HG03103 (cell line): Measurements from ENCODE around the gene TMEM220.

ENCODE experiments used
- ATAC-seq: cut with Tn5 transposase; IDR thresholded peaks from one replicate; pipeline ENCODE4 v1.9.1; 2021; ENCODE audit warnings: low read depth; ENCODE audit not compliant: unreplicated experiment

The TMEM220 gene

DNA sequence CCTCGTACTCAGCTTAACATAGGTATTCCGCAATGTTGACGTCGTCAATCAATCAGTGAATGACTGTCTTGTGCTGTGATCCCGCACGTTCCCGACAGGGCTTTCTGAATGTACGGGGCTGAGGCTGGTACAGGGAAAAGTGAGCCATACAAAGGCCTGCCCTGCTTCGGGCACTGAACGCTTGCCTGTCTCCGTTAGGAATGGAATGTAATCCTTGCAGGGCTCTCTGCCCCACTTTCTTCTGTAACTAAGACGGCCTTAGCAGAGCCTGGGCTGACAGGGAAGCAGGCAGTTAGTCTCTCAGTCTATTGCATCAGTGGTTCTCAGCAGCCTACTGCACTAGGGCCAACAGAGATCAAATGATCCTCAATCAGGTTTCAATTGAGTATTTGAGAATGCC lies 56.5 kb downstream of the TMEM220 start:
- no peak for ATAC-seq

DNA sequence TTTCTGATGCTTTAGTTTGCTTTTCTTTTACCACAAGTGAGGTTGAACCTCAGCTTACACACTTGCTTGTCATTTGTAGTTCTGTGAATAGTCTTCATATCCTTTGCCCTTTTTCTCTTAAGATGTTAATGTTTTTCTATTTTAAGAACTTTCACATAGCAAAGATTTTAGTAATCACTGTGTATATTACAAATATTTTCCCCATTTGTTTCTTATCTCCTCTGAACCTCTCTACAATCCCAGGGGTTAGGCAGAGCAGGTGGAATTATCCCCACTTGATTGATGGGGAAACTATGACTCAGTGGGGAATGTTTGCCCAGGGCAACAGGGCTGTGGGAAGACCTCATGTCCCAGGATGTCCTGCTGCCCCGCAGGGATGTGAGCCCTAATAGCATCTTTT lies 61.0 kb downstream of the TMEM220 start:
- ATAC-seq, result no peak

DNA sequence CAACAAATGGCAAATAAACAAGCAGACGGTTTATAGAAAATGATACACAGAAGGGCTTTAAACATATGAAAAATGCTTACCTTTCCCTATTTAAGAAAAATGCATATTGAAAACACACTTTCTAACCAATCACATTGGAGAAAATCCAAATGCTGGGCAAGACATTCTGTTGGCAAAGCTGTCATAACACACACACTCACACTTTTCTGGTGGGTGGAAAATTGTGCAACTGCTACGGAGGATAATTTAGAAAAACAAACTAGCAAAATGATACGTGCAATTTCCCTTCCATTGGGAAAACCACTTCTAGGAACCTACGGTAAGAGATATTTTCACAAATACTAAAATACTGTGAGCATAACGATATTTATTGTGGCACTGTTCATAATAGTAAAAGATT lies 62.9 kb downstream of the TMEM220 start:
- ATAC-seq, result no peak

- no peak for ATAC-seq
Observed at GRCh38 chr17:10664571-10664970, 65.3 kb downstream of the TMEM220 start.
